HEK293T (cell line): Measurements from ENCODE around the gene REEP3.

Experiments used
- BHLHE40 ChIP-seq: fragments of 450-650 bp; IDR thresholded peaks from 2 replicates; pipeline ENCODE4 v1.6.1; 2016; ENCODE audit warnings: mild to moderate bottlenecking, moderate library complexity, borderline replicate concordance
- FOXA1 ChIP-seq: fragments of 450-650 bp; IDR thresholded peaks from 2 replicates; pipeline ENCODE4 v1.6.1; 2016; ENCODE audit warnings: mild to moderate bottlenecking
- FOXK2 ChIP-seq: fragments of 450-650 bp; IDR thresholded peaks from 2 replicates; pipeline ENCODE4 v1.6.1; 2016; ENCODE audit warnings: mild to moderate bottlenecking
- FOXM1 ChIP-seq: fragments of 450-650 bp; IDR thresholded peaks from 2 replicates; pipeline ENCODE4 v1.6.1; 2017; ENCODE audit warnings: mild to moderate bottlenecking, borderline replicate concordance
- HDGF ChIP-seq: fragments of 450-650 bp; IDR thresholded peaks from 2 replicates; pipeline ENCODE4 v1.6.1; 2017; ENCODE audit warnings: antibody characterized with exemption, borderline replicate concordance

DNA sequence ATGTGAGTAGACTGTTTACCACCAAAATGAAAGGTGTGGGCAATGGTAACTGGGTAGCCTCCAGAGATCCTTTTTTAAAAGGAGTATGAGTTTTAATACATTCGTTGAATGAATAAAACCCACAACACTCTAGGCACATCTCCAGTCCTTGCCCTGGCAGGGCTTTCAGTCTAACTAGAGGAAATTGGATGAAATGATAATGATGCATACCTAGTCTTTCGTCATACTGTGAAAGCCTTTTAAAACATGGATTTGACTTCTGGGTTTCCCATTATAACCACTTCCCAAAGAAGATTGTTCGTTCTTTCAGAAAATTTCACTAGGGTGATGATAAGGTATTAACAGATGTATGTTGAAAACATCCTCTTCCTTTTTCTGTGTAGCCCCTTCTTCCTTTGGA is 110.8 kb downstream of the REEP3 start:
- TF ChIP-seq FOXK2 (no peak), FOXM1 (no peak), HDGF (no peak), FOXA1 (no peak), BHLHE40 (no peak)
